Measurements from ENCODE around the gene ADAM33. TPM values are rescaled to one million over a fixed set of nuclear protein-coding genes. Genes with fewer than 3 reads are reported as not detected.

The ADAM33 gene
- polyA plus RNA-seq, 1 experiment, result 16.3 TPM

GRCh38 chr20:3710703-3711483 lies 29.1 kb upstream of the ADAM33 start:
- CTCF ChIA-PET, result interaction anchor here (0.6 to 2.7 kb wide), 31 partner anchors 8 to 279 kb away, joined by 3 to 110 read pairs (median 4); partner anchors contain the start of genes ADAM33, AP5S1, CENPB and HSPA12B
- no peaks in the 10 kb centered on the region; the same call in 1 of the 2 replicates for H3K9me3 ChIP-seq (ENCODE audit: control insufficient read depth, insufficient read depth, low read length)
- H3K27ac ChIP-seq (ENCODE audit: low read depth, low read length), result no peak overlapping the region
- no peak overlapping the region for H3K4me3 ChIP-seq (ENCODE audit: low read depth, low read length)
- TF ChIP-seq CTCF (IDR thresholded peaks at IDR 0.05; ENCODE audit: low read depth, low read length), result peak; percentile 93
- POLR2A ChIA-PET, result interaction anchor here (0.6 to 1.5 kb wide), 5 partner anchors 30 to 67 kb away, joined by 3 to 4 read pairs (median 3); partner anchors contain the start of gene ADAM33
- H3K27me3 ChIP-seq (ENCODE audit: control insufficient read depth, insufficient read depth, low read length), result peaks cover 13% of the 10 kb centered on the region
- DNase-seq (ENCODE audit: low read depth, low spot score), result no peak

DNA sequence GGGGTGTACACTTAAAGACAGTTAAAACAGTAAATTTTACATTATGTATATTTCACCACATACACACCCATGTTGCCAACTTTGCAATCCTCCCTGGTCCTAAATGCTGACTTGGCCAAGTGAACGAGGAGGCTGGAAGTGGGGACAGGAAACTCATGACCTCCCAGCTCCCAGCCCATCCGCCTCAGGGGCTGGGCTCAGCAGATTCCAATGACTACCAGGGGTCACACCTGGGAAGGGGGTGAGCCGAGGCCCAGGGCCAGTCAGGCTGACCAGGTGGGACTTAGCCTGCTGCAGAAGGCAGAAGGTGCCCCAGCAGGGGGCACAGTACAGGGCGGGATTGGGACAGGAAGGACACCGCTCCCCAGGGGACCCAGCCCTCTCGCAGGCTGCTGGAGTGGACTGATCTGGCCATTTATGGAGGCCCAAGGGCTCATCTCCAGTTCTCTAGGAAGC lies 28.2 kb upstream of the ADAM33 start:
- Histone ChIP-seq H3K4me3 (ENCODE audit: low read depth, low read length) (no peak overlapping the region), H3K27me3 (ENCODE audit: control insufficient read depth, insufficient read depth, low read length) (peaks cover 17% of the 10 kb centered on the region), H3K9me3 (ENCODE audit: control insufficient read depth, insufficient read depth, low read length) (no peaks in the 10 kb centered on the region; the same call in 1 of the 2 replicates), H3K27ac (ENCODE audit: low read depth, low read length) (no peak overlapping the region)
- ChIA-PET POLR2A (interaction anchor here (0.6 to 1.5 kb wide), 2 partner anchors 33 to 68 kb away, joined by 3 to 4 read pairs; no protein-coding TSS in a partner anchor), CTCF (interaction anchor here (0.6 to 2.7 kb wide), 21 partner anchors 9 to 280 kb away, joined by 3 to 110 read pairs (median 8); partner anchors contain the start of genes ADAM33, AP5S1 and HSPA12B)
- TF ChIP-seq CTCF (IDR thresholded peaks at IDR 0.05; ENCODE audit: low read depth, low read length), result no peak
- DNase-seq (ENCODE audit: low read depth, low spot score), result no peak

DNA sequence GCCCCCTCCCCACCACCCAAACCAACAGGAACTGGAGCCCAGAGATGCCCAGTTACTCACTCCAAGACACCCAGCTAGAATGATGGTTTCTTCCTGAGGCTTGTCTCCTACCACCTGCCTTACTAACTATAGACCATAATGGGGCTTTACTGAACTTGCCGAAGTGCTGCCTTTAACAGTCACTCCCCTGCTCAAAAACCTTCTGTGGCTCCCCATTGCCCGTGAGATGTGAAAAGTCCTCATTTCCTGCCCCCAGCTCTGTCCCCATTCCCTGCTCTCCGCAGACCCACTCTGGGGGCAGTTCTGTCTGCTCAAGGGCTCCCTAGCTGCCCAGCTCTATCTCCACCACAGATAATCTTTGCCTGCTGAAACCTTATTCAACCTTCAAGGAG lies 25.7 kb upstream of the ADAM33 start:
- Histone ChIP-seq H3K27ac (ENCODE audit: low read depth, low read length) (no peak overlapping the region), H3K4me3 (ENCODE audit: low read depth, low read length) (no peak overlapping the region), H3K9me3 (ENCODE audit: control insufficient read depth, insufficient read depth, low read length) (no peaks in the 10 kb centered on the region; the same call in 1 of the 2 replicates), H3K27me3 (ENCODE audit: control insufficient read depth, insufficient read depth, low read length) (peaks cover 21% of the 10 kb centered on the region)
- DNase-seq (ENCODE audit: low read depth, low spot score), result no peak
- CTCF ChIA-PET, result interaction anchor here (0.9 to 2.5 kb wide), 5 partner anchors 9 to 145 kb away, joined by 4 to 10 read pairs (median 6); no protein-coding TSS in a partner anchor
- no peak for TF ChIP-seq CTCF (IDR thresholded peaks at IDR 0.05; ENCODE audit: low read depth, low read length)
- POLR2A ChIA-PET, result interaction anchor here (0.5 kb wide), 1 partner anchor 83 kb away, joined by 5 read pairs; no protein-coding TSS in a partner anchor

GRCh38 chr20:3706774-3707507 lies 25.1 kb upstream of the ADAM33 start:
- H3K9me3 ChIP-seq (ENCODE audit: control insufficient read depth, insufficient read depth, low read length), result no peaks in the 10 kb centered on the region; the same call in 1 of the 2 replicates
- no peak overlapping the region for H3K4me3 ChIP-seq (ENCODE audit: low read depth, low read length)
- H3K27me3 ChIP-seq (ENCODE audit: control insufficient read depth, insufficient read depth, low read length), result peaks cover 21% of the 10 kb centered on the region
- no peak overlapping the region for H3K27ac ChIP-seq (ENCODE audit: low read depth, low read length)
- POLR2A ChIA-PET, result interaction anchor here (0.5 kb wide), 1 partner anchor 84 kb away, joined by 5 read pairs; no protein-coding TSS in a partner anchor
- TF ChIP-seq CTCF (IDR thresholded peaks at IDR 0.05; ENCODE audit: low read depth, low read length), result no peak
- DNase-seq (ENCODE audit: low read depth, low spot score), result no peak
- CTCF ChIA-PET, result interaction anchor here (0.9 to 2.5 kb wide), 5 partner anchors 9 to 144 kb away, joined by 4 to 10 read pairs (median 6); no protein-coding TSS in a partner anchor
